Activated CD4-positive, alpha-beta T cell treated with anti-CD3 and anti-CD28 coated beads, Interleukin-2, amount 10 ng/mL, durations not matched to agents 24 days and 14 days (primary cell): ENCODE measurements around the gene USB1. TPM values are rescaled to one million over a fixed set of nuclear protein-coding genes. Genes with fewer than 3 reads are reported as not detected.

ENCODE experiments used
- DNase-seq: peaks from one replicate; pipeline ENCODE4 v3.0.0; 2022
- H3K27ac Mint-ChIP-seq: one replicate; pipeline ENCODE4 v1.8.0; 2022; ENCODE audit warnings: mild to moderate bottlenecking, mixed read lengths
- H3K27me3 Mint-ChIP-seq: one replicate; pipeline ENCODE4 v1.8.0; 2022; ENCODE audit warnings: mixed read lengths
- H3K36me3 Mint-ChIP-seq: one replicate; pipeline ENCODE4 v1.8.0; 2022; ENCODE audit warnings: low read depth, mild to moderate bottlenecking, mixed read lengths
- H3K4me1 Mint-ChIP-seq: one replicate; pipeline ENCODE4 v1.8.0; 2021; ENCODE audit warnings: mixed read lengths
- H3K4me3 Mint-ChIP-seq: one replicate; pipeline ENCODE4 v1.8.0; 2022; ENCODE audit warnings: mild to moderate bottlenecking, moderate library complexity, mixed read lengths
- H3K9me3 Mint-ChIP-seq: one replicate; pipeline ENCODE4 v1.8.0; 2021; ENCODE audit warnings: mixed read lengths
- intact Hi-C: fragments of 100-400 bp; cut with micrococcal nuclease; formaldehyde crosslinking; loops from one replicate; pipeline ENCODE4 v1.15.1; 2023
- total RNA-seq: library from RNA; stranded (reverse); gene quantifications from 2 replicates; pipeline ENCODE4 v1.2.3, GENCODE V29; 2022

The USB1 gene
- total RNA-seq, 1 donor from 2014 or later: 50.9 TPM

DNA sequence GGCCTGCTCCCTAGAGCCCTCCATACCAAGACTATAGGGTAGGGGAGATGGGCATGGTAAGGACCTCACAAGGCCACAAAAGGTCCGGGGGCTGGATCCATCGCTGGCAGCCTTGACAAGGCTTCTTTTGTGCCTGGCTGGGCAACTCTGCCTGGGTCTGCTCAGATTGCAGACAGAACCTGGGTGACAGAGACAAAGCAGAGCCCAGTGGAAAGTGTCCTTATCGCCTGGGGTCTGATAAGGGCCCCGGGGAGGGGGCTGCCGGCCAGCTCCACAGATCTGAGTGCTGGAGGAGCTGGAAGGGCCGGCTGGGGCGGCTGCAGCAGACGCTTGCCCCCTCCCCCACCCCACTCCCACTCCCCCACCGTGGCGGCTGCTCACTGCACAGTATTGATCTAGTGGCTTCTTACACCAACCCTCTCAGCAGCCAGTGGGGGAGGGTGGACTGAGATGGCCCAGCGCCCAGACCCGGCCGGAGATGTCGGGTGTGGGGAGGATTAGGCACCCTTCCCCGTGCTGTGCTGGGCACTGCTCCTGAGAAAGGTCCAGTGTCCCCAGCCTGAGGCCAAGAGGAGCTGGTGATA lies 31.6 kb downstream of the USB1 start:
- Mint-ChIP-seq H3K36me3 (no peaks in the 10 kb centered on the region), H3K27ac (no peak overlapping the region), H3K4me3 (no peak overlapping the region), H3K27me3 (peaks cover 17% of the 10 kb centered on the region), H3K4me1 (peaks cover 1% of the 10 kb centered on the region), H3K9me3 (no peaks in the 10 kb centered on the region)
- DNase-seq: no peak
- intact Hi-C loops: no loop called here

DNA sequence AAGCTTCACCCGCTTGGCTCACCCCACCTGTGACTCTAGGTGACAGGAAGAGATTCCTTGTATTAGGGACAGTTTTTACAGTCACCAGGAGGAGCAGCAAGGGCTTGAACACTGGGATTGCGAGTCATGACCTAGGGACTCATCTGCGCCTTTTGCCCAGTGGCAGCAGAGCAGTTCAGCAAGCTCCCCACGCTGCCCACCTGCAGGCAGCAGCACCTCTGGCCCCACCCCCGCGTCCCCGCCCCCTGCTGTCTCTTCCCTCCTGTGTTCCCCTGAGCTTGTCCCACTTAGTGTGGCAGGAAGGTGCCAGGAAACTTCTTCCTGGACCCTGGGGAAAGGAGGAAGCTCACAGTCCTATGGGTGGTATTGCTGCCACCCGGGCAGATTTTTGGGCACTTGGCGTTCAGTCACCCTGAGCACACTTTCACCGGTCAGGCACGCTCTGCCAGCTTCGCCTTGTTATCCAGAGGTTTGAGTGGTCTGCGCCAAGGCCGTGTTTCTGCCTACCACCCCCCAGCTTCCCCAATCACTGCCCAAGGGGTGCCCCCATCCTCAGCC lies 33.0 kb downstream of the USB1 start:
- no peaks in the 10 kb centered on the region for H3K9me3 Mint-ChIP-seq
- intact Hi-C loops: no loop called here
- no peak for DNase-seq
- no peaks in the 10 kb centered on the region for H3K36me3 Mint-ChIP-seq
- H3K4me3 Mint-ChIP-seq: no peak overlapping the region
- H3K27ac Mint-ChIP-seq: no peak overlapping the region
- no peaks in the 10 kb centered on the region for H3K4me1 Mint-ChIP-seq
- H3K27me3 Mint-ChIP-seq: peaks cover 6% of the 10 kb centered on the region

DNA sequence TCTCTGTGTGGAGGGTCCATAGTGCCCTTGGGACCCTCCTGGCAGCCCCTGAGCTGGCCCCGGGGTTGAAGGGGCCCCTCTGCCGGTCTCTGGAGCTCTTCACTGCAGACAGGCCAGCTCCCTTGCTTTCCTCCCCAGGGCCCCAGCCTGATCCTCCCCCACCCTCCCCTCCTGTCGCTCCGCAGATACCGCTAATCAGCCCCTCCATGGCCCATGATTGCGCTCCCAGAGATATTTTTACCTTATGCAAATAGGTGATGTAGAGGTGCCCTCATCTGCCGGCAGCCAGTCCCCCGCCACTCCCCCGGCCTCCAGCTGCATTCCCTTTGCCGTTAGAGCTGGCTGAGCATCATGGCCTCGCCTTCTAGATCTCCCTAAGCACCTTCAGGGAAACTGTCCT lies 33.6 kb downstream of the USB1 start:
- no peaks in the 10 kb centered on the region for H3K4me1 Mint-ChIP-seq
- no peak overlapping the region for H3K27ac Mint-ChIP-seq
- no peaks in the 10 kb centered on the region for H3K9me3 Mint-ChIP-seq
- H3K27me3 Mint-ChIP-seq: peaks cover 1% of the 10 kb centered on the region
- H3K4me3 Mint-ChIP-seq: no peak overlapping the region
- no peak for DNase-seq
- intact Hi-C loops: no loop called here
- no peaks in the 10 kb centered on the region for H3K36me3 Mint-ChIP-seq

DNA sequence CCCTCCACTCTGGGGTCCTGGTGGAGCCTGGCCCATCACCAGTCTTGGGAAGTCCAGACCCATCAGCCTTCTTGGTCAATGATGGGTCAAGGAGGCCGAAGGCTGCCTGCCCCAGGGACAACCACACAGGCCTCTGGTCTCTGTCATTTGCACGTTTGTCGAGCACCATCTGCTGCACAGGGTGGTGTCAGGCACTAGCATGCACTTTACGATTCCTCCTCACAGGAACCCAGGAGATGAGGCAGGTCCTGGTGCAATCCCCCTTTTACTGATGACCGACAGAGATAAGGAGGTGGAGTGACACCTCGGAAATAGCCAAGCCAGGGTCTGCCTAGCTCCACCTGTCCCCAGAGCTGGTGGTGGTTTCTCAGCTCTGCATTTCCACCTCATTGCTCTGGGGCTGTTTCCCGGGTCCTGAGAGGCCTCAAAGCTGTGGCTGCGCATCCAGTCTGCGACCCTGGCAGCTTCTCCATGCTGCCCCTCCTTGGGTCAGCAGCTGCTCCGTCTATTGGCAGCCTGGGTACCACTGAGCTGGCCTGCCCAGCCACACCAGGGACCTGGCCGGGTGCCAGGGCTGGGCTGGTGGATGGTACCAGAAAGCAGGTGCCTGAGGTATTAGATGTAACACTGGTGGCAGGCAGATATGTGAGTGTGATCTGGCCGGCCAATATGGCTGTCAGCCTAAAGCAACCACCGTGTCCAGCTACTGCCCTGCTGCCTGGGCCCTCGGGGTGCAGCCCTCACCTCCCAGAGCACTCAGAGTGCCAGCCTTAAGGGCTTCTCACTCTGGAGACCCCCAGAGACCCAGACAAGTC lies 34.4 kb downstream of the USB1 start:
- no peak overlapping the region for H3K27ac Mint-ChIP-seq
- H3K9me3 Mint-ChIP-seq: no peaks in the 10 kb centered on the region
- H3K4me1 Mint-ChIP-seq: no peaks in the 10 kb centered on the region
- intact Hi-C loops: no loop called here
- no peaks in the 10 kb centered on the region for H3K27me3 Mint-ChIP-seq
- H3K36me3 Mint-ChIP-seq: no peaks in the 10 kb centered on the region
- no peak overlapping the region for H3K4me3 Mint-ChIP-seq
- DNase-seq: no peak

DNA sequence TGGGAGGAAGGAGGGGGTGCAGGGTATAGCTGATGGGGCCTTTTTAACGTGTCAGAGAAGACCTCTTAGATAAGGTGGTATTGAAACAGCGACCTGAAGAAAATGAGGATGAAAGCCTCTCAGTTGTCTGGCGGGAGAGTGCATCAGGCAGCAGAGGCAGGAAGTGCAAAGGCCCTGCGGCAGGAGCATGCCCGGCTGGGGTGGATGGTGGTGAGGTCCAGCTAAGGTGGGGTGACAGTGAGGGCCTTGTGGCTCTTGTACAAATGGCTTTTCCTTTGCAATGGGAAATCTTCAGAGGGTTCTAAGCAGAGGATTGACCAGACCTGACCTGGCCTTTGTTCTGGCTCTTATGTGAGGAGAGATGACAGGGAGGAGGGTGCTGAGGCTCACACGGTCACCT lies 35.7 kb downstream of the USB1 start:
- Mint-ChIP-seq H3K36me3 (no peaks in the 10 kb centered on the region), H3K4me3 (no peak overlapping the region), H3K27ac (no peak overlapping the region), H3K27me3 (no peaks in the 10 kb centered on the region), H3K4me1 (no peaks in the 10 kb centered on the region), H3K9me3 (no peaks in the 10 kb centered on the region)
- DNase-seq: no peak
- intact Hi-C loops: no loop called here

DNA sequence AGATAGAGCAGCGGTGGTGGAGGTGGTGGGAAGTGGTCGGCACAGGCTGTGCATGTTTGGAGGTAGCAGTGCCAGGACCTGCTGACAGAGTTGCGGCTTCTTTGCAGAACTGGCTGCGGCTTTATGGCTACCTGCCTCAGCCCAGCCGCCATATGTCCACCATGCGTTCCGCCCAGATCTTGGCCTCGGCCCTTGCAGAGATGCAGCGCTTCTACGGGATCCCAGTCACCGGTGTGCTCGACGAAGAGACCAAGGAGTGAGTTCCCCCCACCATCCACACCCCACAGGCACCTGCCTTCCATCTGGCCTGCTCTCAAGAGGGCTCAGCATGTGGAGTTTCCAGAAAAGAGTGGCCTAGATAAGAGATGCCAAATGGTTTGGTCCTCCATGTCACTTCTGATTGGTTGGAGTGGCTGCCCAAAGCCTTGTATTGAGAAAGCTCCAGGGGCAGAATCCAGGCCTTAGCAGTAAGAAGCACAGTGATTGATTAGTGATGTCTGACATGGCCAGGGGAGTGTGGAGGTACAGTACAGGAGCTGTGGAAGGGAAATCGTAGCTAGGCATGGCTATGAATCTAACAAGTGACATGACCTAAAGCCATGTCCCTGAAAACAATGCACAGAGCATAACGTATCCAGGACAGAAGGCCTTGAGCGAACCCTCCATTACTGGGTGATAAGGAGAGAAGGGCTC lies 36.3 kb downstream of the USB1 start:
- intact Hi-C loops: no loop called here
- no peak overlapping the region for H3K4me3 Mint-ChIP-seq
- no peaks in the 10 kb centered on the region for H3K4me1 Mint-ChIP-seq
- H3K36me3 Mint-ChIP-seq: no peaks in the 10 kb centered on the region
- H3K9me3 Mint-ChIP-seq: no peaks in the 10 kb centered on the region
- no peaks in the 10 kb centered on the region for H3K27me3 Mint-ChIP-seq
- DNase-seq: no peak
- H3K27ac Mint-ChIP-seq: no peak overlapping the region

DNA sequence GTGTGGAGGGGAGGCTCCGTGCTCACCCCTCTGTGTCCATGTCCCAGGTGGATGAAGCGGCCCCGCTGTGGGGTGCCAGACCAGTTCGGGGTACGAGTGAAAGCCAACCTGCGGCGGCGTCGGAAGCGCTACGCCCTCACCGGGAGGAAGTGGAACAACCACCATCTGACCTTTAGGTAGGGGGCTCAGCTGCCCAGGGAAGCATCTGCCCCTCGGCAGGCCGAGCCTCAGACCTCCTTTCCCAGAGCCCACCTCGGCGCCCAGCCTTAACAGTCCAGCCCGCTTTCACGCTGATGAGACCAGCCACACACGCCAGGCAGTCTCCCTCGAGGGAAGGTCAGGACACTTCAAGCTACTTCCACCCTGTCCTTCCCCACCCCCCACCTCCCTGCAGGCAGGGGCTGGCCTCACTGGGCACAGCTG lies 37.0 kb downstream of the USB1 start:
- intact Hi-C loops: no loop called here
- Mint-ChIP-seq H3K4me3 (no peak overlapping the region), H3K9me3 (no peaks in the 10 kb centered on the region), H3K36me3 (no peaks in the 10 kb centered on the region), H3K27me3 (no peaks in the 10 kb centered on the region), H3K27ac (no peak overlapping the region), H3K4me1 (no peaks in the 10 kb centered on the region)
- no peak for DNase-seq

DNA sequence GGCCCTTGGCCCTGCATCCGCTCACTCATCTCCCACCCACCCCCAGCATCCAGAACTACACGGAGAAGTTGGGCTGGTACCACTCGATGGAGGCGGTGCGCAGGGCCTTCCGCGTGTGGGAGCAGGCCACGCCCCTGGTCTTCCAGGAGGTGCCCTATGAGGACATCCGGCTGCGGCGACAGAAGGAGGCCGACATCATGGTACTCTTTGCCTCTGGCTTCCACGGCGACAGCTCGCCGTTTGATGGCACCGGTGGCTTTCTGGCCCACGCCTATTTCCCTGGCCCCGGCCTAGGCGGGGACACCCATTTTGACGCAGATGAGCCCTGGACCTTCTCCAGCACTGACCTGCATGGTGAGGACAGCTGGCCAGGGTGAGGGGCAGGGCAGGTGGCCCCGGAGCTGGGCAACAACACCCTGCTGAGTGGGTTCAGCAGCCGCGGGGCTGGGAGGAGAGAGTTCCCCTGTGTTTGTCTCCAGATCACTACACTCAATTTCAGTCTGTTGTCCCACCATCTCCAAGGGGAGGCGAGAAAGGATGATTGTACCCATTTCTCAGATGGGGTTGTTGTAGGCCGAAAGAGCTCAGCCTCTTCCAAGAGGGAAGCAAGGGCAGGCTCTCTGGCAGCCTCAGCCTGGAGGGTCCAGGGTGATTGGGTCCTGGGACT lies 38.8 kb downstream of the USB1 start:
- no peaks in the 10 kb centered on the region for H3K9me3 Mint-ChIP-seq
- no peaks in the 10 kb centered on the region for H3K27me3 Mint-ChIP-seq
- intact Hi-C loops: no loop called here
- no peaks in the 10 kb centered on the region for H3K4me1 Mint-ChIP-seq
- H3K4me3 Mint-ChIP-seq: no peak overlapping the region
- no peak overlapping the region for H3K27ac Mint-ChIP-seq
- H3K36me3 Mint-ChIP-seq: no peaks in the 10 kb centered on the region
- DNase-seq: no peak

DNA sequence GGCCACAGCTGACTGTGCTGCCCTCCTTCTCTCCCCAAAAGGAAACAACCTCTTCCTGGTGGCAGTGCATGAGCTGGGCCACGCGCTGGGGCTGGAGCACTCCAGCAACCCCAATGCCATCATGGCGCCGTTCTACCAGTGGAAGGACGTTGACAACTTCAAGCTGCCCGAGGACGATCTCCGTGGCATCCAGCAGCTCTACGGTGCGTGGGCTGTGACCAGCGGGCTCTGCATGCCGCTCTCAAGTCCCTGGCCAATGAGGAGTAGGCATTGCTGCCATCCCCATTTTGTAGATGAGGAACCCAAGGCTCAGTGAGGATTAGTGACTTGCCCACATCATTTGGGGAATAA lies 39.3 kb downstream of the USB1 start:
- intact Hi-C loops: no loop called here
- no peaks in the 10 kb centered on the region for H3K27me3 Mint-ChIP-seq
- H3K4me1 Mint-ChIP-seq: no peaks in the 10 kb centered on the region
- no peak for DNase-seq
- no peak overlapping the region for H3K4me3 Mint-ChIP-seq
- H3K27ac Mint-ChIP-seq: no peak overlapping the region
- no peaks in the 10 kb centered on the region for H3K36me3 Mint-ChIP-seq
- H3K9me3 Mint-ChIP-seq: no peaks in the 10 kb centered on the region

DNA sequence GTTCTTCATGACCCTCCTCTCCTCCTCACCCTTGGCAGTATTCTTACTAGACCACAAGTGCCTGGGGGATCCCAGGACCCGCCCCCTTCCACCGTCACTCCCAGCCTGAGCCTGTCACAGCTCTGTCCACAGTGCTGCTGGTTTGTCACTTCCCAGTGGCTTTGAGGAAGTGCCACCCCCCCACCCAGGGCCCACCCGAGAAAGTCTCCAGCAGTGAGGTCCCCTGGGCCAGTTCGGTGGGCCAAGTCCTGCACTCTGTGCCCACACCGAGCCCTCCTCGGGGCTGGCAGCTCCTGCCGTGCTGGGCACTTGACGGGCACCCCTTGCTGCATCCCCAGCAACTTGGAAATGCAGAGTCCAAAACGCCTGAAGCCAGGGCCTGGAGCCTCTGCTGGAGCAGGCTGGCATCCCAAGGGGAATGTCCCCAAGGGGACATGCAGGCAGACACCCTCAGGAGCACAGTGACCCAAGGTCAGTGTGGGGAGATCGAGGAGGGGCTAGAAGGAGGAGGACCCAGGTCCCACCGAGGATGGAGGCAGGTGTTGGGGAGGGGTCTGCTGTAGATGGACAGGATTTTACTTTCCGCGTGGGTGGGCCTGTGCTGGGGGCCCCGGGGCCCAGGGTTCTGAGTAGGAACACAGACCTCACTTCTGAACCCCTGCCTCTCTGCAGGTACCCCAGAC lies 39.9 kb downstream of the USB1 start:
- Mint-ChIP-seq H3K27me3 (no peaks in the 10 kb centered on the region), H3K9me3 (no peaks in the 10 kb centered on the region), H3K27ac (no peak overlapping the region), H3K4me3 (no peak overlapping the region), H3K4me1 (no peaks in the 10 kb centered on the region), H3K36me3 (no peaks in the 10 kb centered on the region)
- intact Hi-C loops: no loop called here
- DNase-seq: no peak

DNA sequence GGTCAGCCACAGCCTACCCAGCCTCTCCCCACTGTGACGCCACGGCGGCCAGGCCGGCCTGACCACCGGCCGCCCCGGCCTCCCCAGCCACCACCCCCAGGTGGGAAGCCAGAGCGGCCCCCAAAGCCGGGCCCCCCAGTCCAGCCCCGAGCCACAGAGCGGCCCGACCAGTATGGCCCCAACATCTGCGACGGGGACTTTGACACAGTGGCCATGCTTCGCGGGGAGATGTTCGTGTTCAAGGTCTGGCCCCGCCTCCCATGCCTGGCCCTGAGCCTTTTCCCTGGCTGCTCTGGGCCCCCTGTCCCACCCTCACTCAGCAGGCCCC lies 40.4 kb downstream of the USB1 start:
- intact Hi-C loops: no loop called here
- H3K4me3 Mint-ChIP-seq: no peak overlapping the region
- no peaks in the 10 kb centered on the region for H3K9me3 Mint-ChIP-seq
- no peaks in the 10 kb centered on the region for H3K36me3 Mint-ChIP-seq
- no peak for DNase-seq
- no peaks in the 10 kb centered on the region for H3K27me3 Mint-ChIP-seq
- no peak overlapping the region for H3K27ac Mint-ChIP-seq
- no peaks in the 10 kb centered on the region for H3K4me1 Mint-ChIP-seq

DNA sequence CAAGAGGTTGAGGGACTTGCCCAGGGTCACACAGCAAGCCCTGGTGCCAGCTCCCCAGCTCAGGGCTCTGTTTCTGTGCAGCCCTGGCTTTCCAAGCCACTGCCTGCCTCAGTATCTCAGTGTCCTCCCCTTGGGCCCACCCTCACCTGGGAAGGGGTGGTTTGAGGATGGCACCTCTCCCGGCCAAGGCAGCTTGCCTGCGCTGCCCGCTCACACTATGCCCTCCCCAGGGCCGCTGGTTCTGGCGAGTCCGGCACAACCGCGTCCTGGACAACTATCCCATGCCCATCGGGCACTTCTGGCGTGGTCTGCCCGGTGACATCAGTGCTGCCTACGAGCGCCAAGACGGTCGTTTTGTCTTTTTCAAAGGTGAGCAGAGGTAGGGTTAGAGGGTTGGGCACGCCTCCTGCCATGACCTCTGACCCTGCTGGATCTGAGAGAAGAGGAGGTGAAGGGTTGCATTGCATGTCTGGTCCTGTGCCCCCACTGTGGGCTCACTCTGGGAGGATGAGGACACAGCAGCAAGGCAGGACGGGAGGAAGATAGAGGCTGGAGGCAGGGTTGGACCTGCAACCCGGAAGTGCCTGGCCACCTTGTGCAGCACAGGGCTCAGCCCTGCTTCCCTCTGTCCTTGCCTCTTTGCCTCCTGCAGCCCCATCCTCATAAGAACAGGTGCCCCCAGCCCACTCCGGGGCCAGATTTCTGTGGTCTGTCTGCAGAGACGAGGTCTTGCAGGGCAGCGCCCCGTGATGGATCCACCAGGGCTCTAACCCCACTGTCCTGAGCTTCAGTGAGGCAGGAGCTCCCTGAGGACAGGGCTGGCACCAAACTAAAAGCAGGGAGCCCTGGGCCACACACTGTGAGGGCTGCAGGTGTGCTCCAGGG lies 41.0 kb downstream of the USB1 start:
- H3K9me3 Mint-ChIP-seq: no peaks in the 10 kb centered on the region
- H3K4me3 Mint-ChIP-seq: no peak overlapping the region
- intact Hi-C loops: no loop called here
- H3K4me1 Mint-ChIP-seq: no peaks in the 10 kb centered on the region
- no peaks in the 10 kb centered on the region for H3K36me3 Mint-ChIP-seq
- DNase-seq: no peak
- H3K27me3 Mint-ChIP-seq: no peaks in the 10 kb centered on the region
- no peak overlapping the region for H3K27ac Mint-ChIP-seq
